Urothelium cell line (cell line): ENCODE results near the gene ZNF384.

Source experiments
- DNase-seq: peaks from one replicate; pipeline ENCODE4 v3.0.0; 2011; ENCODE audit warnings: low spot score, mixed read lengths
- FAIRE-seq: peaks from 2 replicates; lab custom pipeline; 2011; peaks lifted over from hg19 to GRCh38; lab: Jason Lieb, UNC

ZNF384 gene

DNA sequence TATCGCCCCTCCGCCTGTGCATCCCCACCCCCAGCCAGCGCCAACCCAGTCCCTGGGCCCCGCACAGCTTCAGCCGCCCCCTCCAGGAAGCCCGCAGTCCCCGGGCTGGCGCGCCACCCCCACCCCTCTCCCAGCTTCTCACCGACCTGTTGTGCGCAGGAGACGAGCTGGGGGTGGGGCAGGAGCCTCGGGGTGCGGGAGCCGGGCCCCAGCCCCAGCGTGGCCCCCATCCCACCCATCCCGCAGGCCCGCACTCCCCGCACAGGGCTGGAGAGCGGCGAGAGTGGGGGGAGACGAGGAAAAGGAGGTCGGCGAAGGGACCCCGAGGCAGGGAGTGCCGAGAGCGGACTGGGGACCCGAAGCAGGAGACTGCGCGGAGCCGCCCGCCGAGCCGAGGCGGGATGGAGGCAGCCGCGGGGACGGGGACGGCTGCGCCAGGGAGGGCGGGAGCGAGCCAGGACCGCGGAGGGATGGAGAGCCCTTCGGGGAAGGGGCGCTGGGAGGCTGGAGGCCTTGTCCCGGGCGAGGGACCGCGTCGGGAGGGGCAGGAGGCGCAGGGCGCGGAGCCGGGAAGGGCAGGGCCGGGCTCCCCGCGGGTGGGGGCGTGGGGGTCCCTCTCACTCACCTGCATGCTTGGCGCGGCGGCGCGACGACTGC, 10.9 kb upstream of the ZNF384 start:
- DNase-seq (peak; percentile 57), FAIRE-seq (peak; percentile 91)

DNA sequence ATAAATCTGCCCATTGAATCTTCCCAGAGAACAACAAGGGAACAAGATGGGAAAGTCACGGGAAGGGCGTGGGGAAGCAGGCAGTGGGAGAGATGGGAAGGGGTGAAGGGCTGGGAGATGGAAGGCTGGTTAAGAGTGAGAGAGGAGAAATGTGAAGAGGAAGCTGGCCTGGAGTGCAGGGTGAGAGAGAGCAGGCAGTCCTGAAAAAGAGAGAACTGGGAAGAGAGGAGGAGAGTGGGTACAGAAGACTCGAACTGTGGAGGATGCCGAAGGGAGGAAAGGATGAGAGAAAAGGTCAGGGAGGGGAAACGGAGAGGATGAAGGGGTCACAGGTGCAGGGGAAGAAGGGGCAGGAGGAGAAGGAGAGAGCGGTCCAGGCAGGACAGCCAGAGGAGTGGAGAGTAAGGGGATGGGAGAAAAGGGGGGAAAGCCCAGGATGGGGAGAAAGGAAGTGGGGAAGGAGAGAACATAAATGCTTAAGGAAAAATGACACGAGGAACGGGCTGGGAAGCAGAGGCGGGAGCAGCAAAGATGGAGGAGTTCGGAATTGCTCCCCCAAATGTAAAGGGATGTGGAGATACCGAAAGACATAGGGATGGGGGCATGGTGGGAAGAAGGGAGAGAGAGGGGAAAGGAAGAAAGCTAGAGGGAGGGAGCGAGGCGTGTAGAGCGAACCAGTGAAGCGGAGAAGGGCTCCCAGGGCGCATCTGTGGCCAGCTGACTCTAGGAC, 10.2 kb upstream of the ZNF384 start:
- DNase-seq (no peak), FAIRE-seq (peak; percentile 13)

GRCh38 chr12:6698352-6699046, 9.3 kb upstream of the ZNF384 start:
- no peak for DNase-seq
- no peak for FAIRE-seq

- FAIRE-seq (no peak), DNase-seq (peak; percentile 73)
Observed at GRCh38 chr12:6697584-6698351, 8.6 kb upstream of the ZNF384 start.

DNA sequence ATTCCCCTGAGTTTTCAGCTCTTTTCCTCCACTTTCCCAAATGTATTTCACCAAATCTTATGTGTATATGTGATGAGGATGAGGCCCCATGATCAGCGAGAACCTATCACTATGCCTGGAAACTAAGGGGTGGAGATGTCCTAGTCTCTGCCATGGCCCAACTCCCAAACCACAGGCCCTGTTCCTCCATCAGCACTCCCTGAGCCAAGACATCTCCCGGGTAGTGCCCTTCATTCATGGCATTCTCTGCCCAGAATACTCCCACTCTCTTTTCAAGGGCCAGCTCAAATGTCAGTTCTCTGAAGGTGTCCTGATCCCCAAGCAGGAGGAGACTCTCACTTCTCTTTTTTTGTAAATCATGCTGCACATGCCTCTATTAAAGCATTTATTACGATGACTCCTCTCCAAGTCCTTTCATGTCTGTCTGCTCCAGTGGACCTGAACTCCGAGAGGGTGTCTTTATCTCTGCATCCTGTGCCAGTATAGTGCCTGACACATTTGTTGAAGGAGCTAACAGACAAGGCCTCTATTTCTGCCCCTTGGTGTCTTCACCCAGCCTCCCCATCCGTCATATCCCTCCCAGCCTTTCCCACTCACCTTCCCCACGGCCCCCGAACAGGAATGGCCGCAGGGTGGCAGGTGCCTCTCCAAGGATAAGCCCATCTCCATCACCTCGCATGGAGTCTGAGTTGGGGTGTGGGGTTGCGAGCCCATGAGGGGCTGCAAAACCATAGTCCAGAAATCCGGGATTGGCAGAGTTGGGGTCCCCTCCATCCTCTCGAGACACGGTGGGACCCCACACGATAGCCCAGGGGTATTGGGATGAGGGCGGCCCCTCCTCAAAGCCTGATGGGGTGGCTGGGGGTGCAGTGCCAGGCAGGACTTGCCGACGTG, 7.8 kb upstream of the ZNF384 start:
- FAIRE-seq (no peak), DNase-seq (no peak)

DNA sequence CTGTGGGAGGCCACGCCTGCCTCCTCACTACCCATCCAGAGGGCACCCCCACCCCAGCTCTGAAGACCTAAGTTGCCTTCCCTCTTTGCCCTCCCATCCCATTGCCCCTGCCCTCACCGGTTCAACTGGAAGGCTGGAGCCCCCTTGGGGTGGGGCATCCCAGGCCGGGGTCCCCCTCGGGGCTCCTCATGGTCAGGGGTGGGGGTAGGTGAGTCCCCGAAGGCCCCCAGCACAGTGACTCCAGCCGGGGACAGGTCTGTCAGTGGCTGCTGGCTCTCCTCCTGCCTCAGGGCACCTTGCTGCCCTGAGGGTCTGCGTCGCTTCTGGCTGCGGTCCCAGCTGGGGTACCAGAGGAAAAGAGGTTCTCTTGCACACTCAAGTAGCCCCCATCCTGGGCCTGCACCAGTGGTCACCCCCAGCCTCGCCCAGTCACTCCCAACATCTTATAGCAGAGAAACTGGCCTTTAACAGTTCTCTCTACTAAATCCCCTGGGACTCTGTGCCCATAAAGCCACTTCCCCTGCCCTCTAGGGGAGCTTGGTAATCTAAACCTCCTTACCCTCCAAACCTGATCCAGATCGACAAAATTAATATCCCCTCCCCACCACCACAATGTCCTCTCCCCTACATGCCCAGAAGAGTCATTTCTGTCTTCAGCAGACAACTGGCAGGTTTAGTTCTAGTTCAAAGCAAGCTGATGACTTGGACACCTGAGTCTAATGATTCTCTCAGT, 6.3 kb upstream of the ZNF384 start:
- no peak for FAIRE-seq
- DNase-seq, result no peak

- FAIRE-seq, result no peak
- no peak for DNase-seq
Observed at GRCh38 chr12:6694701-6695100, 5.5 kb upstream of the ZNF384 start.

- DNase-seq, result no peak
- FAIRE-seq, result no peak
Observed at GRCh38 chr12:6693832-6694355, 4.7 kb upstream of the ZNF384 start.

DNA sequence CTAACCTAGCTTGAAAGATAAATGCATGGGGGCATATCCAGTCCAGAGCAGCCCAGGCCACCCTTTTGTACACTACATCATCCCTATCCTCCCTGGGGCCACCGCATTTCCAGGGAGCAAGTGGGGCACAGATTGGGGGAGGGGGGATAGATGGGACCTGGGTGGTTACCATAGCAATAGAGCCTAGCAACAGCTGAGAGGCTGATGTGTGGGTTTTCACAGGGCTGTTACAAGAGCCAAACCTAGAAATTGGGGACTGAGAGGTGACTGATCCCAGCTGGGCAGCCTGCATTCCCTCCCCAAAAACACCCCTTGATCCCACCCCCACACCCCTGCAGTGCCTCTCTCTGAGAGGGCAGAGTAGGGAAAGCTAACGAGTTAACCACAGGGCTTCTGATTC, 3.7 kb upstream of the ZNF384 start:
- DNase-seq (no peak), FAIRE-seq (no peak)

DNA sequence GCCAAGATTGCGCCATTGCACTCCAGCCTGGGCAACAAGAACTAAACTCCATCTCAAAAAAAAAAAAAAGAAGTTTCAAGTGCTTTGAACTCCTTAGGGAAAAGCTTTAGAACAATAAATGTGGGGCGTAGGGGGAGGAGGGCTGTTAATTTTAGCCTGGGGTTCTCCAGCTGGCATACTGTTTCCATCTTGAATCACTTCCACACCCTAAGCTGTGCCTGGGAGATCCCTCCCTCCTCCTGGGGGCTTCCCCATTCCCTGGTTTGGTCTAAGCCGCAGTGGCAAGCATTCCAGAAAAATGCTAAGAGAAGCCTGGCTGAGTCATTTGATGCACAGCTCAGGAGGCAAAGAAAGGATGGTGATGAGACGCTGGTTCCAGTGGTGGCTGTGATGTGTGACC, 2.3 kb upstream of the ZNF384 start:
- DNase-seq (no peak), FAIRE-seq (no peak)

DNA sequence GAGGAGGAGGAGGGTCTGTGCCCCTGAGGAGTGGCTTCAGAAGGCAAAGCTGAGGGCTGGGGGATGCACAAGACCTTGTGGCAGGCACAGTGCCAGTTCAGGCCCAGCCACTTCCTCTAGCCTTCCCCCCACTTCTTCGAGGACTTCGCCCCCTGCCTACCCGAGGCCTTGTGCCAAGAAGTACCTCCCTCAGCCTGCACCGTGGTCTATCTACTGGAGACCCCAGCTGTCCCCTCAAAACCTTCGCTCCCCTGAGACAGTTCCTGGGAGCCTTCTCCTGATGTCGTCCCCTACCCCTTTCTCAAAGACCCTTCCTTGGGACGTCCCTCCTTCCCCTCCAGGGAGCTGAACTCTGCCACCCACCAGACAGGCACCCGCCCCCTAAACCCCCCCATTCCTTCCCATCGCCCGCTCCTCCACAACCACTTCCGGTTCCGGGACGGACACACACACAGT, 604 bp downstream of the ZNF384 start:
- DNase-seq, result peak; percentile 95
- FAIRE-seq, result no peak

GRCh38 chr12:6685814-6686213, 3.4 kb downstream of the ZNF384 start:
- FAIRE-seq, result no peak
- no peak for DNase-seq

DNA sequence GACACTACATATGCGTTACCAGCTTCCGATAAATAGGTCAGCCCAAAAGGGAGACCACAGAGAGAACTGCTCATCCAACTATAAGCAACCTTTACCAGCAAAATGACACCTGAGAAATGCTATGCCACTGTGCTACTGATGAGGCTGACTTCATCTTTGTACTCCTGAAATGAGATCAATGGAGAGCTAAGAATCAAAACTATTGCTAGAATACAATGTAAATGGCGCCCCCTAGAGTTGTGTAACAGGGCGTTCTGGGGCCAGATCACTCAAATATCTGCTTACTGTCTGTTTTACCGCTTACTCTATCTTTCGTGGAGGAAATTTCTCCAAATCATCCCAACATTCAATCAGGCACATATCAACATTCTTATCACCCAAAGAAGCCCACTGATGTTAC, 4.6 kb downstream of the ZNF384 start:
- peak; percentile 33 for DNase-seq
- FAIRE-seq, result no peak

DNA sequence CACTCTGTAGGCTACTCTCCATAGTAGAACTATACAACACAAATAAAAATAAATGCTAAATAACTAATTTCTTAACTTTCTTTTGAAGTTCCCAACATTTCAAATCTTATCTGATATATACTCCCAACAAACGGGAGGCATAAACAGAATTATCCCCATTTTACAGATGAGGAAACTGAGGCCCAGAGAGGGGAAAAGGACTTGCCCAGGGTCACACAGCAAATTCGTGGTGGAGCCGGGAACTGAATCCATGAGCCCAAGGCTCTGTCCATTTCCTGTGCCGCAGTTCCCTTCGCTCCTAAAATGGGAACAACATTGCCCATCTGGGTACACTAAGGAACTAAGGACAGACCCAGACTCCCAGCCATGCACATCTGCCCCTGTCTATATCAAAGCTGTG, 12.2 kb downstream of the ZNF384 start:
- no peak for DNase-seq
- no peak for FAIRE-seq

- DNase-seq (no peak), FAIRE-seq (no peak)
Observed at GRCh38 chr12:6672143-6672542, 17.0 kb downstream of the ZNF384 start.

GRCh38 chr12:6667559-6668210, 21.5 kb downstream of the ZNF384 start:
- FAIRE-seq, result no peak
- no peak for DNase-seq

DNA sequence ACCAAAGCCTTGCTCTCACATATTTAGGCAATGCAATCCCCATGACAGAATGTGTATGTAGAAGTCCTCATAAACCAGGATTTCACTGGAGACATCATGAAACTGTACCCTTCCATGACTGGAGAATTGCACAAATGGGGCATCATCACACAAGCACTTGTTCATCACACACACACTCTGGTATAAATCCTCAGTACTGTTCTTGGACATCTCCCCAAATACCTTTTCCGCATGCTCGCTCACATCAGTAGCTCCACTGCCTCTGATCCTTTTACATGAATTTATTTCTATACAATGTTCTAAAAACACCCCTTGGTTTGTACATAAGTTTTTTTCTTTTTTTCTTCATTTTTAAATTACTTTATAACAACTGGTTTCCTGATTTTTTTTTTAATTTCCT, 23.0 kb downstream of the ZNF384 start:
- FAIRE-seq, result peak; percentile 13
- no peak for DNase-seq

- no peak for FAIRE-seq
- DNase-seq, result no peak
Observed at GRCh38 chr12:6664902-6665301, 24.3 kb downstream of the ZNF384 start.
